ENCODE results near the gene IFRD1. TPM values are rescaled to one million over a fixed set of nuclear protein-coding genes. Genes with fewer than 3 reads are reported as not detected.

Gene IFRD1
- total and polyA plus RNA-seq, 3 donors from 2014 or later, result 50.9 to 99.8 (median 84.7) TPM

DNA sequence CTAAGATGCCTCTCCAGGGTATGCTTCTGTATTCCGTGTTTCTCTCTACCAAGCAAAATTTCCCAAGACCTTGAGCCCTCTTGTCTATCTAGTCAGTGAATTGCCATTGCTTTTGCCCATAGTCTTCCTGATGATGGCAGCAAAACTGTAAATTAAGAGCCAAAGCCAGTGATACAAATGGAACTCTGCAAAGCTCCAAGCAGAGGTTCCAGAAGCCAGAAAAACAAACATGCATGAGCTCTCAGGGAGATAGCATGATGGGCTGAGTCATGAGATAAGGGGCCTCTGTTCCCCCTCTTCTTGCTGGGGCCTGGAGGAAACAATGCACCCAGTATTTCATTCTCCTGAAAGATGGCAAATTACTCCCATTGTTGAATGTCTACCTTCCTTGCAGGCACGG, 55.2 kb downstream of the IFRD1 start:
- no peak overlapping the region for H3K4me3 ChIP-seq
- H3K36me3 ChIP-seq (ENCODE audit: low read depth, missing control alignments), result no peaks in the 10 kb centered on the region
- WGBS, 2 donors, result 76 to 91% methylated on average over 2 of the region's 2 CpGs
- H3K27ac ChIP-seq, result no peak overlapping the region
- H3K4me1 ChIP-seq, result peaks cover 6% of the 10 kb centered on the region
- no peak for DNase-seq
- intact Hi-C loops (cut with DNase I; ENCODE audit: low total_unique reads), result no loop called here
- H3K9me3 ChIP-seq, result no peaks in the 10 kb centered on the region
- TF ChIP-seq, protein P1, sequence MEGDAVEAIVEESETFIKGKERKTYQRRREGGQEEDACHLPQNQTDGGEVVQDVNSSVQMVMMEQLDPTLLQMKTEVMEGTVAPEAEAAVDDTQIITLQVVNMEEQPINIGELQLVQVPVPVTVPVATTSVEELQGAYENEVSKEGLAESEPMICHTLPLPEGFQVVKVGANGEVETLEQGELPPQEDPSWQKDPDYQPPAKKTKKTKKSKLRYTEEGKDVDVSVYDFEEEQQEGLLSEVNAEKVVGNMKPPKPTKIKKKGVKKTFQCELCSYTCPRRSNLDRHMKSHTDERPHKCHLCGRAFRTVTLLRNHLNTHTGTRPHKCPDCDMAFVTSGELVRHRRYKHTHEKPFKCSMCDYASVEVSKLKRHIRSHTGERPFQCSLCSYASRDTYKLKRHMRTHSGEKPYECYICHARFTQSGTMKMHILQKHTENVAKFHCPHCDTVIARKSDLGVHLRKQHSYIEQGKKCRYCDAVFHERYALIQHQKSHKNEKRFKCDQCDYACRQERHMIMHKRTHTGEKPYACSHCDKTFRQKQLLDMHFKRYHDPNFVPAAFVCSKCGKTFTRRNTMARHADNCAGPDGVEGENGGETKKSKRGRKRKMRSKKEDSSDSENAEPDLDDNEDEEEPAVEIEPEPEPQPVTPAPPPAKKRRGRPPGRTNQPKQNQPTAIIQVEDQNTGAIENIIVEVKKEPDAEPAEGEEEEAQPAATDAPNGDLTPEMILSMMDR (IDR thresholded peaks at IDR 0.05), result no peak
- TF ChIP-seq POLR2A (IDR thresholded peaks at IDR 0.05), result no peak
- no peaks in the 10 kb centered on the region for H3K27me3 ChIP-seq

DNA sequence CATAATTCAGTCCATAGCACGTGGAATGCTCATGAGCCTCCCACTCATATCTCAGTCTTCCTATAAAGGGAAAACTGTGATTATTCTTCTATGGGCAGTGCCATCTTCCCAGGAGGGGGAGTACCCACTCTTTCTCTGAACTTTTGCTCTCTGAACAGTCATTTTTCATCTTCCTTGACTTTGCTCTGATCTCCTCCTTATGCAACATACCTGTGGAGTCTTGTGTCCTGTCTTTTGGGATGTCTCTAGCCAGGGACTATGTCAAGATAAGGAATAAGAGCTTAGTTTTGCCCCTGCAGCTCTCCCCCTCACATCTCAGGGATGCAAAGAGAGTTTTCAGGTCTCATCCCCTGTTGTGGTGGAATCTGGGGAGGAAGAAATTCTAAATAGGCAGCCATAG, 58.1 kb downstream of the IFRD1 start:
- WGBS, 2 donors, result 39 to 58% methylated on average over 1 of the region's 1 CpG
- no peak overlapping the region for H3K4me3 ChIP-seq
- DNase-seq, result no peak
- no peaks in the 10 kb centered on the region for H3K36me3 ChIP-seq (ENCODE audit: low read depth, missing control alignments)
- H3K27me3 ChIP-seq, result no peaks in the 10 kb centered on the region
- TF ChIP-seq POLR2A (IDR thresholded peaks at IDR 0.05), result no peak
- TF ChIP-seq, protein P1 (IDR thresholded peaks at IDR 0.05), result no peak
- no peaks in the 10 kb centered on the region for H3K9me3 ChIP-seq
- no peak overlapping the region for H3K27ac ChIP-seq
- intact Hi-C loops (cut with DNase I; ENCODE audit: low total_unique reads), result no loop called here
- no peaks in the 10 kb centered on the region for H3K4me1 ChIP-seq

DNA sequence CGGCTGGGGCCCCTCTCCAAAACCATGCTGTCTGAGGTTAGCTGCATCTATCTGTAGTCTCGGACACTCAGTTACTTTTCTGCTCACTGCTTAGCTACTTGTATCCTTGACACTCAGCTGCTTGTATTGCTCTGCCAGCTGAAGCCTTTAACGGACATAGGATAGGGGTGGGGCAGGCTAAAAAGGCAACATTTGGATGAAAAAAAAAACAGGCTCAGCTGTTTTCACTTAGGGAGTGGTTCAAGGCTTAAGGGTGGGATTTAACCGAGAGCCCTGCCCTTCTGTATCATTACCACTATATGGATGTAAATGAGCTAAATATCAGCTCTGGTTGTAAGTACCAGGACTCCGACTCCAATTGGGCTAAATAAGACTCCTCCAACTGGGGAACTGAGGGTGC, 59.1 kb downstream of the IFRD1 start:
- TF ChIP-seq, protein P1 (IDR thresholded peaks at IDR 0.05), result no peak
- no peak for TF ChIP-seq POLR2A (IDR thresholded peaks at IDR 0.05)
- WGBS, 2 donors, result 31 to 32% methylated on average over 5 of the region's 5 CpGs

DNA sequence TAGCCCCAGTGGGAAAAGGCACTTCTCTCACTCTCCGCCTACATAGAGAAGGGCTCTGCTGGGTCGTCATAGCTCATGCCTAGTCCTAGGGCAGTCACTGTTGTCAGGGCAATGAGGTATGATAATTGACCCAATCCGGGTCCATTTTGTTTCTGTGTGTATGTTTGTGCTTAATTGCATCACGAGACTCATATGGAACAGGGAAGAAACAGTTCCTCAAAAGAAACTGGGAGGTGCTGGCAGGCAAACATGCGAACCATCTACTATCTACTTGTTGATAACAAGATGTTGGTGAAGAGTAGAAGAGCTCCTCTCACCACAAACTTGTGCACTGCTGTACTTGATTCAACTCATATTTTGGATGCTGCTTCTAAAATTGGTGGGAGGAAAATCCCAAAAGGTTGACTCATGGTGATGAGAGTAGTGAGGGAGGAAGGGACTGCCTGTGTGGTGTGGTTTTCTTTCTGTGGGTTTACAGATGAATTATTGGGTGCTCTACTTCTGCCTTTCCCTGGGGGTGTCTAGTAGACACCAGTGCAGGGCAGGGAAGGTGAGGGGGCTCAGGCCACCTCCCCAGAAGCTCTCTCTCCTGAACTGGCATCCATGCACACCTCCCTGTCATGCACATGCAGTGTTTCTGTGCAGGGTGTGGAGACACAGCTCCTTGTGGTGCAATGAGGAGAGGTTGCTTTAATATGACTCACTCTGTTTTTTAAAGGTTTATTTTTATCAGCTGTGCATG, 59.9 kb downstream of the IFRD1 start:
- TF ChIP-seq, protein P1 (IDR thresholded peaks at IDR 0.05), result no peak
- TF ChIP-seq POLR2A (IDR thresholded peaks at IDR 0.05), result no peak
- Histone ChIP-seq H3K4me1 (no peaks in the 10 kb centered on the region), H3K9me3 (no peaks in the 10 kb centered on the region), H3K4me3 (no peak overlapping the region), H3K27me3 (no peaks in the 10 kb centered on the region), H3K27ac (no peak overlapping the region), H3K36me3 (ENCODE audit: low read depth, missing control alignments) (no peaks in the 10 kb centered on the region)
- 67 to 82% methylated on average over 5 of the region's 5 CpGs for WGBS, 2 donors
- no peak for DNase-seq
- intact Hi-C loops (cut with DNase I; ENCODE audit: low total_unique reads), result no loop called here

More for the DNA sequence above, 59.1 kb downstream of the IFRD1 start:
- intact Hi-C loops (cut with DNase I; ENCODE audit: low total_unique reads), result no loop called here
- Histone ChIP-seq H3K36me3 (ENCODE audit: low read depth, missing control alignments) (no peaks in the 10 kb centered on the region), H3K9me3 (no peaks in the 10 kb centered on the region), H3K27ac (no peak overlapping the region), H3K4me1 (no peaks in the 10 kb centered on the region), H3K4me3 (no peak overlapping the region), H3K27me3 (no peaks in the 10 kb centered on the region)
- DNase-seq, result no peak

GRCh38 chr7:112510743-112511110, 60.5 kb downstream of the IFRD1 start:
- TF ChIP-seq, protein P1 (IDR thresholded peaks at IDR 0.05), result no peak
- no peak for TF ChIP-seq POLR2A (IDR thresholded peaks at IDR 0.05)
- no peak overlapping the region for H3K4me3 ChIP-seq
- H3K4me1 ChIP-seq, result no peaks in the 10 kb centered on the region
- DNase-seq, result no peak
- no peaks in the 10 kb centered on the region for H3K27me3 ChIP-seq
- intact Hi-C loops (cut with DNase I; ENCODE audit: low total_unique reads), result no loop called here
- H3K27ac ChIP-seq, result no peak overlapping the region
- H3K9me3 ChIP-seq, result no peaks in the 10 kb centered on the region
- H3K36me3 ChIP-seq (ENCODE audit: low read depth, missing control alignments), result no peaks in the 10 kb centered on the region
